PFSK-1 (cell line): Measurements from ENCODE around the gene PGRMC2.

Experiments
- POLR2AphosphoS5 ChIP-seq: IDR thresholded peaks from 2 replicates; pipeline ENCODE4 v1.6.1; 2012; ENCODE audit warnings: low read depth, mild to moderate bottlenecking, control low read depth, low read length, moderate library complexity
- TAF1 ChIP-seq: IDR thresholded peaks from 2 replicates; pipeline ENCODE4 v1.6.1; 2012; ENCODE audit warnings: low read length, control low read depth, borderline replicate concordance; ENCODE audit not compliant: insufficient read depth

DNA sequence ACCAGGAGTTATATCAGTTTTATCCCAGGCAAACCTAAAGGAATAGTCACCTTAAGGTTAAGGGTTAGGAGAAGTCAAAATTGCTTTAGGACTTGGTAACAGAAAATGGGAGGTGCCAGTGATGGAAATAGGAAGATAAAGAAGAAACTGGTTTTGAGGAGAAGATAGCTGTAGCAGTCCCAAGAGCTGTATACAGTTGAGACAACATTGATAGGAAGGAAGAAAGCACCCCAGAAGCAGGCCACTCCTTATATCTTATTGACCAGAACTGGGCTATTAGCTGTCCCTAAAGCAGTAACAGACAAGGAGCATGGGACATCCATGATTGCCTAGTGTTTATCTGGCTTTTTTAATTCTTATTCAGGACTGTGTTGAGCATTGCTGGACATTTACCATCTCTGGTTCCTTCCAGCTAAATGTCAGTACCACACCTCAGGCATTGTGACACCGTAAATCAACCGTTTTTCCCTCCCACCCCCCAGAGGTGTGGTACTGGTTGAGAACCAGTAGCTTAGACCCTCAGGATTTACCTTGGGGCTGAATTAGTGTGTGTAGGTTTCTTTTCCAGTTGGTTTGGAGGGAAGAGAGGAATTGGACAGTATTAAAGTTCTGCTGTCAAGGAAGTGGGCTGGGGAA is 2.0 kb upstream of the PGRMC2 start:
- no peak for TF ChIP-seq POLR2AphosphoS5
- no peak for TF ChIP-seq TAF1
